Aorta (tissue), 5 donors: Measurements from ENCODE around the gene NT5DC1. TPM values are rescaled to one million over a fixed set of nuclear protein-coding genes. Genes with fewer than 3 reads are reported as not detected.

Source experiments
- ATAC-seq: fragments of 200-7000 bp; cut with Tn5 transposase; one replicate; pipeline ENCODE4 v1.9.1; 2022; ENCODE audit warnings: moderate library complexity; ENCODE audit not compliant: low FRiP score
- DNase-seq, 2 donors: peaks; one replicate each; pipeline ENCODE4 v3.0.0-alpha.2; 2020
- H3K27ac ChIP-seq, 2 donors: one replicate each; pipeline ENCODE4 v1.5.1; 2013; ENCODE audit warnings: low read length in 2 of 2, mild to moderate bottlenecking in 2 of 2, moderate library complexity in 2 of 2, control low read depth in 1 of 2, inconsistent platforms in 1 of 2, low read depth in 1 of 2
- H3K27me3 ChIP-seq, 2 donors: one replicate each; pipeline ENCODE4 v1.6.1; 2013; ENCODE audit warnings: control low read depth in 1 of 2, low read length in 1 of 2, mild to moderate bottlenecking in 1 of 2, moderate library complexity in 1 of 2; ENCODE audit not compliant: insufficient read depth in 2 of 2, control insufficient read depth in 1 of 2
- H3K36me3 ChIP-seq, 2 donors: one replicate each; pipeline ENCODE4 v1.6.1; 2013; ENCODE audit warnings: control low read depth in 1 of 2, low read length in 1 of 2, mild to moderate bottlenecking in 1 of 2; ENCODE audit not compliant: insufficient read depth in 2 of 2, control insufficient read depth in 1 of 2
- H3K4me1 ChIP-seq, 2 donors: one replicate each; pipeline ENCODE4 v1.6.1; 2013; ENCODE audit warnings: low read length in 2 of 2, control low read depth in 1 of 2, mild to moderate bottlenecking in 1 of 2, moderate library complexity in 1 of 2; ENCODE audit not compliant: insufficient read depth in 2 of 2, control insufficient read depth in 1 of 2
- H3K4me3 ChIP-seq, 2 donors: one replicate each; pipeline ENCODE4 v1.5.1; 2013; ENCODE audit warnings: low read length in 2 of 2, control low read depth in 1 of 2, mild to moderate bottlenecking in 1 of 2
- H3K9me3 ChIP-seq: one replicate; pipeline ENCODE4 v1.6.1; 2013; ENCODE audit warnings: mild to moderate bottlenecking, low read length; ENCODE audit not compliant: control insufficient read depth
- WGBS, 2 donors: extraction: QIAGEN DNeasy Blood & Tissue Kit; methylation state at CpG; one replicate each; pipeline ENCODE4 v1.1.7; 2013; 5-methylcytosine and 5-hydroxymethylcytosine counted together
- intact Hi-C, 2 donors: fragments of 100-400 bp; cut with DNase I; formaldehyde crosslinking; loops; one replicate each; pipeline versions ENCODE4 v1.14.2 to v1.15.0; 2022
- polyA plus RNA-seq, 2 donors: library from polyadenylated mRNA; stranded (reverse); fragments of 200-250 nt; gene quantifications; one replicate each; pipeline ENCODE4 v1.2.3, GENCODE V29; 2013
- total RNA-seq, 2 donors: library from RNA; stranded (reverse); fragmentation: NEBNext Ultra II Directional; extraction: Animal tissue kit (Norgen Biotek cat#: 25700); gene quantifications; one replicate each; pipeline ENCODE4 v1.2.1, GENCODE V29; 2021
- donor health status: healthy with polysubstance abuse.
- donor health status: Bipolar disorder and iron deficiency.
- donor health status: DM: no; HTN: no; CAD: no.
- donor health status: DM: no; HTN: no; CAD: no.
- donor health status: DM: yes; HTN: yes; CAD: no.

Gene NT5DC1
- total and polyA plus RNA-seq, 4 donors = 17.0 to 47.5 (median 38.0) TPM

DNA sequence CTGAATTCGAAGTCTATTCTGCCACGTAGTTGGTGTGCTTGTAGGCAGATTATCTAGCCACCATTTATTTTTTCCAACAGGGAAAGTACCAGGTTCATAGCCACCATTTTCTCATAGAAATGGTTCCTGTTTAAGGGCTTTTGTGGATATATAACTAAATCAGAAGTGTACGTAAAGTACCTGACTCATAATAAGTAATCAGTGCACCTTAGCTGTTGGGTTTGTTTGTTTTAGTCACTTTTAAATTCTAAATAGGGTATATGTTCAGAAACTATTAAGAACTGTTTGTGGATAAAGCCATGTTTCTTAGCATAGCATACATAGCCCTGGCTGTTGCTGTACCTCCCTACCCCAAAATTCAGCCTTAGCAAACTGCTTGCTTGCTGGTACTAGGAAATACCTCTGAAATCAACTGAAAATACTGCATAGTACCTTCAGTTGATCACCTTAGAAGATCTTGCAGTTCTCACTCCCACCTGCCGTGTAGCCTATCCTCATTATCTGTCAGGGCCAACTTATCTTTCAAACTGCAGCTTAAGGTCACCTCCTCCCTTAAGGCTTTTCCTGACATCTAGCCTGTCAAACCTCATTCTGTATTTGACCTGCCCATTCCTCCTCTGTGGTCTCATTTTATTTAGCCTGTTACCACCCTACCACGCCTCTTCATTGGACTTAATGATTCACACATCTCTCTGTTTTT is 69.9 kb downstream of the NT5DC1 start:
- H3K27me3 ChIP-seq = no peaks in the 10 kb centered on the region
- H3K4me3 ChIP-seq = no peak overlapping the region
- intact Hi-C loops = no loop called here
- ATAC-seq = no peak
- no peak for DNase-seq
- 92 to 96% methylated on average over 5 of the region's 5 CpGs for WGBS, 2 donors
- H3K36me3 ChIP-seq = peaks cover 0 to 2% of the 10 kb centered on the region in 2 donors
- H3K9me3 ChIP-seq = no peaks in the 10 kb centered on the region
- no peaks in the 10 kb centered on the region for H3K4me1 ChIP-seq
- H3K27ac ChIP-seq = no peak overlapping the region

DNA sequence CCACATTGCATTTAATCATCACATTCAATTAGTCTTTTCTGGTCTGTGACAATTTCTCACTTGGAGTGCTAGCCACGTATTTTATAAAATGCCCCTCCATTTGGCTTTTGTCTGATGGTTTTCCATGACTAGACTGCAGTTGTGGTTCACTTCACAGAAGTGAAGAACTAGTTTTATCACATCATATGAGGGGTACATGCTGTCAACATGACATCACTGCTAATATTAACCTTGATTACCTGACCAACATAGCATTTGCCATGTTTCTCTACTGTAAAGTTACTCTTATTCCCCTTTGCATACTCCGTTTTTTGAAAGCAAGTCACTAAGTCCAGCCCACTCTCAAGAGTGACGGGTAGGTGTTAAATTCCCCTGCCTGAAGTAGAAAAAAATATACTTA is 73.3 kb downstream of the NT5DC1 start:
- ATAC-seq = no peak

DNA sequence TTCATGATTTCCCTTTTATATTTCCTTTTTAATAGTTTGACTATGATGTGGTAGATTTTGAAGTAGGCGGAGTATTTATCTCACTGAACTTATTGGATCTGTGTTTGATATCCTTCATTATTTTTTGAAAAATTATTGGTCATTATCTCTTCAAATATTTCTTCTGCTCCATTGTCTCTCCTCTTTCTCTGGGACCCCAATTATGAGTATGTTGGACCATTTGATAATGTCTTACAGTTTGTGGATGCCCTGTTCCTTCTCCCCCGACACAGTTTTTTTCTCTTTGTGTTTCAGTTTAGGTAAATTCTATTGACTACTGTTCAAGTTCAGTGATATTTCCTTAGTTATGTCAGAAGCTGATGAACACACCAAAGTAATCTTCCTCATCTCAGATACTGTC is 74.7 kb downstream of the NT5DC1 start:
- no peak for ATAC-seq

More for the DNA sequence above, 73.3 kb downstream of the NT5DC1 start:
- no peak for DNase-seq
- Histone ChIP-seq H3K4me1 (no peaks in the 10 kb centered on the region), H3K36me3 (peaks cover 0 to 2% of the 10 kb centered on the region in 2 donors), H3K4me3 (no peak overlapping the region), H3K27ac (no peak overlapping the region), H3K9me3 (peaks cover 1% of the 10 kb centered on the region), H3K27me3 (no peaks in the 10 kb centered on the region)
- 65% methylated on average over 3 of the region's 3 CpGs for WGBS, 2 donors
- intact Hi-C loops = no loop called here

DNA sequence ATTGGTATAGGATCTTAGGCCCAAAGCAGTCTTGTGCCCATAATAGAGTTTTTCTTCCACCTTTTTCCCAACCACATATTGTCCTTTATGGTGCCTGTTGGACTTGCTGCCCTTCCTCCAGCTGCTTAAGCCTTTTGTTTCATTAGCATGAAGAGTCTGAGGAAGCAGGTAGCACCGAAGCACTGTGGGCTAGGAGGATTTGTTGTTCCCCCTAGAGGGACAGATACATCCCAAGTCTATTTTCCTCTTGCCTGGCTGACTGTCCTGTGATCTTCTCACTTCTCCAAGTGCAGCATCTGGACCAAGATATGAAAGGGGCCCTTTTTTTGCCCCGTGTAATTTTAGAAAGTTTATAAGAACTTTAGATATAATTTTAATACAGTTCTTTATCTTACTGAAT is 75.9 kb downstream of the NT5DC1 start:
- 55 to 63% methylated on average over 2 of the region's 2 CpGs for WGBS, 2 donors
- H3K9me3 ChIP-seq = peaks cover 1% of the 10 kb centered on the region

More for the DNA sequence above, 74.7 kb downstream of the NT5DC1 start:
- Histone ChIP-seq H3K4me3 (no peak overlapping the region), H3K27me3 (no peaks in the 10 kb centered on the region), H3K9me3 (peaks cover 1% of the 10 kb centered on the region), H3K27ac (no peak overlapping the region), H3K36me3 (peaks cover 0 to 2% of the 10 kb centered on the region in 2 donors), H3K4me1 (no peaks in the 10 kb centered on the region)
- DNase-seq = no peak
- intact Hi-C loops = no loop called here
- 98 to 100% methylated on average over 2 of the region's 2 CpGs for WGBS, 2 donors

DNA sequence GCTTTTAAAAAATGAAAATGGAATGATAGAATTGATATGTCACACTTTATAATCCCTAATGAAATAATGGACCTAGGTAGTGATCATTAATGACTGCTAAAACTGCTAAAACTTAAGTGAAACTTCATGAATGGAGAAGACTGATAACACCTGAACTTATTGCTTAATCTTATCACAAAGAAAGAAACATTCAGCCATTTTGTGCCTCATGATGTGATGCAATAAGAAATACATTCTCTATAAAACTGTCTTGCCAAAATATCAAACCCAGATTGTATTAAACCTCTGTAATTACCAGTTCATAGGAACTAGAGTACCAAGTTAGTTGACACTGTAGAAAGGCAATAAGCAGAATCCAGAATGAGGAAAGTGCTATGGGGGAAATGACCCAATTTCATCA is 79.7 kb downstream of the NT5DC1 start:
- DNase-seq (no peak), ATAC-seq (no peak)
- Histone ChIP-seq H3K27me3 (no peaks in the 10 kb centered on the region), H3K9me3 (peaks cover 1% of the 10 kb centered on the region), H3K4me3 (no peak overlapping the region), H3K4me1 (no peaks in the 10 kb centered on the region), H3K36me3 (no peaks in the 10 kb centered on the region), H3K27ac (no peak overlapping the region)
- intact Hi-C loops = no loop called here

More for the DNA sequence above, 75.9 kb downstream of the NT5DC1 start:
- Histone ChIP-seq H3K36me3 (peaks cover 0 to 2% of the 10 kb centered on the region in 2 donors), H3K27ac (no peak overlapping the region), H3K4me3 (no peak overlapping the region), H3K4me1 (no peaks in the 10 kb centered on the region), H3K27me3 (no peaks in the 10 kb centered on the region)
- intact Hi-C loops = no loop called here
- ATAC-seq = no peak
- no peak for DNase-seq

DNA sequence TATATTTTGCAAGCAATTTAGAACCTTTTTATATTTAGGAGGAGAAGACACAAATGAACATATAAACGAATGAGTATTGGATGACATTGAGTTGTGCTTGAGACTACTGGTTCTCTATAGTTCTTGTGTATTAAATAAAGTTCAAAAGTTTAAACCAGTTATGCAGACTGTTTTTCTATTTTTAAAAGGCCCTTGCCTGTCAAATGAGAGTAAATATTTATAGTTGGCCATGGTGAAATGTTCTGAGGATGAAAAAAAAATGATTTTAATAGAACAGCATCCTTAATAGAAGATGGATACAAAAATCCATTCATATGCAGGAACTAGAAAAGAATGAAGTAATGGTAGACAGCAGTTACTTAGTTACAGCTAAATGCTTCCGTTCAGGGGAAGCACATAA is 88.8 kb downstream of the NT5DC1 start:
- no peak for ATAC-seq
- intact Hi-C loops = no loop called here
- Histone ChIP-seq H3K4me1 (peaks cover 2 to 8% of the 10 kb centered on the region in 2 donors), H3K27me3 (no peaks in the 10 kb centered on the region), H3K9me3 (no peaks in the 10 kb centered on the region), H3K27ac (no peak overlapping the region), H3K36me3 (no peaks in the 10 kb centered on the region), H3K4me3 (no peak overlapping the region)
- DNase-seq = no peak
- 79 to 83% methylated on average over 2 of the region's 2 CpGs for WGBS, 2 donors

DNA sequence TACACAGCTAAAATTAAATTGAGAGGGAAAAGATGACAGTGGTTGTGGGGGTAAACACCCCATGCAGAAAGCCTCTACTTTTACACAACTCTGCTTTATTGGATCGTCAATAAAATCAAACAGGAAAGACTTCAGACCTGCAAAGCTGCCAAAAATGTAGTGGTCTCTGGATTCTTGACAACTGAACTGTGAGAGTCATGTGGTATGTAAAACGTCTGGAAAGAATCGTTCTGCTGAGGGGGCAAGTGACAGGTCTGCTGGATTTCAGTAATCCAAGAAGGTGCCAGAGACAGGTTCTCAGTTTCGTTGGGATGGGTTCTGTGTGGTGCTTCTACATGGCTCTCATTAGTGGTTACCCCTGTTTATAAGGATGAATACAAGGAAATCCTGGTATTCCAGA is 89.9 kb downstream of the NT5DC1 start:
- no peaks in the 10 kb centered on the region for H3K9me3 ChIP-seq
- no peaks in the 10 kb centered on the region for H3K36me3 ChIP-seq
- H3K27ac ChIP-seq = no peak overlapping the region
- 16 to 17% methylated on average over 4 of the region's 4 CpGs for WGBS, 2 donors
- no peak overlapping the region for H3K4me3 ChIP-seq
- ATAC-seq = no peak
- no peaks in the 10 kb centered on the region for H3K27me3 ChIP-seq
- H3K4me1 ChIP-seq = peaks cover 2 to 8% of the 10 kb centered on the region in 2 donors
- intact Hi-C loops = no loop called here
- DNase-seq = no peak

DNA sequence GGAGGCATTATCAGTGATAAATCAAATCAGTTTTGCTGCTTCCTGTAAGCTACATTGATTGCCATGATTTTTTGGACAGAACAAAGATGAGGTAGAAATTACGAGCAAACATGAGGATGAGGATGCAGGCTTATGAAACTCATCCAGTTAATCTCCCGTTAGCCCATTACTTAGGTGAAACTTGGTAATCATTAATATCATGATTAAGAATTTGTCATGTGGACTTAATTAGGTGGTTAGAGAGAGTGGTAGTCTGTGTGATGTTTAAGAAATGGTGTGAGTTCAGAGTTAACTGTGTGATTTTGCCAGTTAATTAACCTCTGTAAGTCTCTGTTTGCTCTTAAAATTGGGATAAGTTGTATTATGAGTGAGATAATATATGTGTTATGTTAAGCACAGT is 91.2 kb downstream of the NT5DC1 start:
- DNase-seq (no peak), ATAC-seq (no peak)
- Histone ChIP-seq H3K27ac (no peak overlapping the region), H3K4me3 (no peak overlapping the region), H3K9me3 (no peaks in the 10 kb centered on the region), H3K4me1 (peaks cover 2 to 8% of the 10 kb centered on the region in 2 donors), H3K27me3 (no peaks in the 10 kb centered on the region), H3K36me3 (no peaks in the 10 kb centered on the region)
- 99% methylated on average over 2 of the region's 2 CpGs for WGBS, 2 donors
- intact Hi-C loops = no loop called here

DNA sequence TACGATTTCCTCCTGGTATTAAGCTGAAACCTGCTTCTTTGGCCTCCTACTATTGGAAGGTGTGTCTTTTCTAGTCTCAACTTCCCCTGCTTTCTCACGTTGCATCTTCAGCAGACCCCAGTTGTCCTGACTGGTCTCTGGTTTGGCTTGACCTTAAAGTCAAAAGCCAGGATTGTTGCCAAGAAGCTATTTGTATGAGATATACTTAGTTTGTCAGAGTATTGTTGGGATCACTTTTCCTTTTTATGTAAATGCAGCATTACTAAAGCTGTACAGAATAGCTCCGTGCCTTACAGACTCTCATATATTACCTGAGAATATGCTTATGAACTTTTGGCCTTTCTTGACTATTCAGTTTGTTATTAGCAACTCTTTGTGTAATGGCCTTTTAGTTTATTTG is 92.1 kb downstream of the NT5DC1 start:
- Histone ChIP-seq H3K4me1 (peaks cover 2 to 8% of the 10 kb centered on the region in 2 donors), H3K27me3 (no peaks in the 10 kb centered on the region), H3K4me3 (no peak overlapping the region), H3K27ac (no peak overlapping the region), H3K36me3 (no peaks in the 10 kb centered on the region), H3K9me3 (no peaks in the 10 kb centered on the region)
- WGBS, 2 donors = 36 to 47% methylated on average over 3 of the region's 3 CpGs
- intact Hi-C loops = no loop called here
- DNase-seq (no peak), ATAC-seq (no peak)
